Activated CD8-positive, alpha-beta memory T cell treated with anti-CD3 and anti-CD28 coated beads for 36 hours (primary cell): Measurements from ENCODE around the gene SINHCAF. TPM values are rescaled to one million over a fixed set of nuclear protein-coding genes. Genes with fewer than 3 reads are reported as not detected.

Experiments
- CTCF ChIA-PET: fragments of 350-600 bp; sonication (Branson Sonifier 250); formaldehyde crosslinking; loops from one replicate; lab custom pipeline; 2021; ENCODE audit warnings: antibody characterized with exemption; lab: Charles Lee
- POLR2A ChIA-PET: fragments of 350-600 bp; sonication (Branson Sonifier 250); formaldehyde crosslinking; loops from one replicate; lab custom pipeline; 2021; ENCODE audit warnings: antibody characterized with exemption; lab: Charles Lee
- total RNA-seq, 2 experiments: library from RNA; stranded (reverse); gene quantifications; one replicate each; pipeline ENCODE4 v1.2.3, GENCODE V29; 2021

SINHCAF gene
- total RNA-seq, 2 experiments from 2014 or later, result 172 to 181 TPM

DNA sequence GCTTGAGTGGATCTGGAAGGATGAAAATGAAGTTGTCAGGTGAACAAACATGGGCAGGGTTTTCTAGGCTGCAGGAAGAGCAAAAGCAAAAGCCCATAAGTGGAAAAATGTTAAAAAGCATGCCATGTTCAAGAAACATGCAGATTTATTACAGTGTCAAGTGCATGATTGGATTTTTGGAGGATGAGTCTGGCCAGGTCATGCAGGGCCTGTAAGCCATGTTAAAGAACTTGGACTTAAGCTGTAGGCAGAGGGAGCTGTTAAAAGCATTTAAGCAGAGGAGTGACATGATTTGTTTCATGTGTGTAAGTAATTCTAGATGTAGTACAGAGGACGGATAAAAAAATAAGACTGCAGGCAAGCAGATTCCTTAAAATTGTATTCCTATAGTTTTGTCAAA is 16.3 kb upstream of the SINHCAF start:
- ChIA-PET CTCF (no interaction called here), POLR2A (no interaction called here)

DNA sequence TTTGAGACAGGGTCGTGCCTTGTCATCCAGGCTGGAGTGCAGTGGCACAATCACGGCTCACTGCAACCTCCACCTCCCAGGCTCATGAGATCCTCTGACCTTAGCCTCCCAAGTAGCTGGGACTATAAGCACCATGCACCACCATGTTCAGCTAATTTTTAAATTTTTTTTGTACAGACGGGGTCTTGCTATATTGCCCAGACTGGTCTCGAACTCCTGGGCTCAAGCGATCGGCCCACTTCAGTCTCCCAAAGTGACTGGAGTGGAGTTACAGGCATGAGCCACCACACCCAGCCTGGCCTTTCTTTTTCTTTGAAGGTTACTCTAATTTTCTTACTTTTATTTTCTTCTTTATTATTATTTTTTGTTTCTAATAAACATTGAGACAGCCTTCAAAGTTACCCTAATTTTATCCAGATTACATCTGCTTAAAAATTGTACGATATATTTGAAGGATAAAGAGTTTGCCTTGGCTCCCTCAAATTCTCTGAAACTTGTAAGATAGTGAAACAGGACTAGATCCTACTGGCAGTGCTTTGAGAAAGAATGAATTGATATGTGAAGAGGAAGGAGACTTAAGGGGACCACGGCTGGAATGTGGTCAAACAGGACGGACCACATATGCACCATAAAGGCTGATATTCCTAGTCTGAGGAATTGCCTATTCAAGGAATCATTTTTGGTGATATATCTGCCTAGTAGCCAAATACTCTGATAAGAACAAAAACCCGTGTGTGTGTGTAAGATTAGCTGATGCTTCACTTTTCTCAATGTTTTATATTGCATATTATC is 14.1 kb upstream of the SINHCAF start:
- ChIA-PET CTCF (no interaction called here), POLR2A (no interaction called here)

DNA sequence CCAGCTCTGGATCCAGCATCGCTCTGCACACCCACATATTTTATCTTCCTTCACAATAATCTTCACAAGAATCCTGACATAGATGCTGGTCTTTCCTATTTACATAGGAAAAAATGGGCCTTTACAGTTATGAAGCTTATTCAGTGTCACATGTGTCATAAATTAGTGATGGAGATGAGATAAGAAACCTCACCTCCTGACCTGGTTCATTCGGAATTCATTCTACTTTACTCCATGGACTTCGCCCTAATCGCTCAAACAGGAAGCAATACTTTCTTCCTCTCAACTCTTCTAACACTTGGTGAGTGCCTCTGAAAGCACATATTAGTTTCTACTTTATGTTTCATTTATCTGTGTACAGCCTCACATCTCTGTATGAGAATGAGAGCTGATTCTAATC is 12.0 kb upstream of the SINHCAF start:
- CTCF ChIA-PET, result no interaction called here
- POLR2A ChIA-PET, result no interaction called here

DNA sequence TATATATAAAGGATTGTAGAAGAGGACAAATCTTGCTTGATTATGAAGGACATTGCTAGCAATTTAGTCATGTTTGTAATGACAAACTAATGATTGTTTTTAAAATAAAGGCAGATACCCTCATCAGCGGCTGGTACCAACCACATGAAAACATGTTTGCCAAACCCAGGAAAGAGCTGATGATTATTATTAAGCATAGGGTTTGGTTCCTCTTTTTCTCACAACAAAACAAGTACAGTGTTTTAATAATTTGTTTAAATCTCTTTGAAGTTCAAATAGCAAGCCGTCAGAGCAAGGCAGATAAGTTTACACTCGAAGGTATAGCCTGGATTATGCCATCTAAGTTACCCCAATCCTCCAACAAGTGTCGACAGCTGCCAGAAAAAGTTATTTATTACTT is 5.3 kb upstream of the SINHCAF start:
- POLR2A ChIA-PET, result no interaction called here
- CTCF ChIA-PET, result interaction anchor here (0.6 kb wide), 1 partner anchor 687 kb away, joined by 3 read pairs; no protein-coding TSS in a partner anchor

DNA sequence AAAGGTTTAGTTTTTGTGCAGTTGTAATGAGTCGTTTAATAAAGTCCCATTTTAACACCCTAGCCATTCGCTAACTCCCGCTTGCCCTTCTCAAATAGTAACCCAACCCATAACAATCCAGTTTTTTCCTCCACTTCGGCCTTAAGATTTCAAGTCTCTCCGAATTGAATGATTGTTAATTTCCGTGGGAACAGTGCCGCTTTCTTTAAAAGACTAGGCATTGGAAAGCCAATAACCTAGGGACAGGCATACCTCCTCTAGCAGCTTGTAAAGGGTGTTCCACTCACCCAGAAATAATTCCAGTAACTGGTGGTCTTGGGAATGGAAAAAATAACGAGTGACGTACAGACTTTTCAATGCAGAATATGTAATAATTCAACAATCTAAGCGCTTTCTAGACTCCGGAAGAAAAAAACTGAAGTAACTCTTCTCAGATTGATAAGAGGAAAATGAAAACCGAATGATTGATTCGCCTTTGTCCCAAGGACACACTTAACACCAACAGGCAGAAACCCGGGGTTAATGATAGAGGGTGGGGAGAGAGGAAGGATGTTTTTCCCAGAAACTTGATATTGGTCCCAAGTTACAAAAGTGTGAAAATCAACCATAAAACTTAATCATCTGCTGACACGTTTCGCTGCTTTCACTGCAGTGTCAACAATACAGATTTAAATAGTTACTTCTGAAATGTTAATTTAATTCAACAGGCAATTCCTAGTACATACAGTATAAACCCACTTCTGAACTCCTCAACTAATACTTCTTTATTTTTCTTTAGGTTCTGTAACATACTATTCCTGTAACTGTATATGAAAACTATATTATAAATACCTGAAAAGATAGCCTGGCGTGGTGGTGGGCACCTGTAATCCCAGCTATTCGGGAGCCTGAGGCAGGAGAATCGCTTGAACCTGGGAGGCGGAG is 1.0 kb upstream of the SINHCAF start:
- ChIA-PET POLR2A (interaction anchor here (0.7 to 2.4 kb wide), 3 partner anchors 10 to 332 kb away, joined by 4 to 10 read pairs (median 6); partner anchors contain the start of gene ETFBKMT), CTCF (interaction anchor here (0.9 kb wide), 2 partner anchors 17 to 1430 kb away, joined by 3 to 5 read pairs; no protein-coding TSS in a partner anchor)

DNA sequence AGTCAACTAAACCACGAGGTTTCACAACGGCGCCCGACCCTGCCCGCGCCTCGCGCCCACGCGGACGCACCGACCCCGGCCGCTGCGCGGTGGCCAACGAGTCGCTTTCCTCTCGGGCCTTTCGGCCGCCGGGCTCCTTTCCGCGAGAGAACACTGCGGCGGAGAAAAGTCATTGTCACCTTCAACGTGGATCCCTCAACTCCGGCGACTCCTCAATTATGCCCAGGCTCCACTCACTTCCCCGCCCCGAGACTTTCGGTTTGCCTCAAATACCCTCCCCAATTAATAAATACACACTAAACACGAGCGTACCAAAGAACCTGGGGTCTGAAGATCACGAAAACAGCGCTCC is 450 bp downstream of the SINHCAF start:
- POLR2A ChIA-PET, result interaction anchor here (1.4 to 2.4 kb wide), 2 partner anchors 9 to 334 kb away, joined by 4 to 10 read pairs; partner anchors contain the start of gene ETFBKMT
- CTCF ChIA-PET, result no interaction called here

DNA sequence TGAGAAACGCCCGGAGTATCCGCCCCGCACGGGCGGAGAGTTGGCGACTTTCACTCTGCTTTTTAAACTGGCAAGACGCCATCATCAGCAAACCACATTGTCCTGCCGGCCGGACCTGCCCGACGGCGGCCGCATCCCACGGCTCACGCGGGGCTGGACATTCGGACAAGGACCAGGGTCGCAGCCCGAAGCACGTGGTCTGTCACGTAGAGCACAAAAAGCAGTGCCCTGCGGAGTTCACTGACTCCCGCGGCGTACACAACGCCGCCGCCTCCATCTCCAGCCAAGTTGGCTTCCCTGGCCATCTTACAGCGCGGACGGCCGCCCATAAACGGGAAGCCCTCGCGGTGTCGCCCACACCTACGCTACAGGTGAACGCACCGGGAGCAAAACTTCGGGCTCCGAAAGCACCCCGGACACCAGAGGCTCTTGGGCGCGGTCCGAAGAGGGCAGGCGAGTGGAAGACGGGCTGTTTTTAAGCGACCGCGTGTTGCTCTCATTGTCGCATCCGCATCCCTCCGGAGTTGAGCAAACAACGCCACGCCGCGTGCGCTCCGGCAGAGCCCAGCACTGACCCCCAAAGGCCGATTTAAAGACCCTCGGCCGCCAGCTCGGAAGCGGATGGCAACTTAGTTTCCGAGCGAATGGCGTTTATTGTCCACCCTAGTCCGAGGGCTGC is 966 bp downstream of the SINHCAF start:
- ChIA-PET POLR2A (interaction anchor here (2.4 kb wide), 1 partner anchor 8 kb away, joined by 10 read pairs; no protein-coding TSS in a partner anchor), CTCF (no interaction called here)

DNA sequence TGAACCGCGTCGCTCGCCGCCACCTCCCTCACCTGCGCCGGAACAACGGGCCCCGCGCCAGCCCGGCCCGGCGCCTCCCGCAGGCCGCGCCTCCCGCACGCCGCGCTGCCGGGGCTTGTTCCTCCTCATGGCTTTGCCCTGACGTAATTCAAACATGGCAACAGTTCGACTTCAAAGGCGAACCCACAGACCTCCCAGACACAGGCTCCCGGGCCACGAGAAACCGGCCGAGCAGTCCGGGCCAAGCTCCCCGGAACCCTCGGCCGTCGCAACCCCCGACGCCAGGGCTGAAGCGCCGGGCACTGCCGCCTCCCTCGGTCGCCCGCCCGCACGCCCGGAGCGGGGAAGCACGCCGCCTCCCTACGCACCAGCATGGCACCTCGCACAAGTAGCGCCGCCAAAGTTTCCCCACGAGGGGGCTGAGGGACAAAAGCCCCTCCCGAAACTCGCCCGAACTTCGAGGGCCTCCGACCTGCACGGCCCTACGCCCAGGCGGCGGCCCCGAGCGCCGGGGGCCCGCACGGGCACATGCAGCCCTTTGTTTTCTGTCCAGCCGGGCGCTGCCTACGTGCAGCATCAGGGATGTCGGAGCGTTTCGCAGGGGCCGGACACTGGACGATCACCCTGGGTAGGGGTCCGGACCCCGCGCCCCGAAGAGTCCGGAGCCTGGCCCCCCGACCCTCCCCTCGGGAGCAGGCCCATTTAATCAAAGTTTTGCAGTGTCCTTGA is 1.7 kb downstream of the SINHCAF start:
- ChIA-PET CTCF (no interaction called here), POLR2A (interaction anchor here (2.4 kb wide), 1 partner anchor 7 kb away, joined by 10 read pairs; no protein-coding TSS in a partner anchor)

DNA sequence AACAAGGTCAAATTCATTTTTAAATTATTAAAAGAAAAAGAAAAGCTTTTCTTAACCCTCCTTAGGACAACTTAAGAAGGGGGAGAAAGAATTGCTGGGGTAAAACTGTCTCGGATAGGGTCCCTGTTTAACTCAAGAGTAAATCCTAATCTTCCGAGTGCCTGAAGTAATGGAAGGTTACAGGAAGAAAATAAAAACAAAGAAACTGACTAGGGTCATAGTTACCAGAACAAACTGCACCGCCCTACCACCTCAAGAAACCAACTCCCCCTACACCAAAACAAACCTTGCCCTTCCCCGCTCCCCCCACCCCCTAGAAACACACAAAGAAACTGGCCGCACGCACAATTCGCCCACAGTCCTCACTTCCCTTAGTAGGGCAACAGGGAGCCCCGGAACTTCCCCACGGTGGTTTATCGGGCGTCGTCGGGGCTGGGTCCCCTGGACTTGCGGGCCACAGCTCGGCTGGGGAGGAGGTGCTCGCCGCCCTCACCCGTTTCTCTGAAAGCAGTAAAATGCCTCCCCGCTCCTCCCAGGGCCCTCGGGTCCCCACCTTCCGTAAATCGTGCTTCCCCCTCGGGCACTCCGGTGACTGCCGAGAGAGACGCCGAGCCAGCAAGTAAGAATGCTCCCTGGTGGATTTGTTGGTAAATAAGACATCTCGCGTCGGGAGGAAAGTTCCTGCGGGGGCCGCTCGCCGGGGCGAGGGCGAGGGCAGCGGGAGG is 2.4 kb downstream of the SINHCAF start:
- CTCF ChIA-PET, result no interaction called here
- POLR2A ChIA-PET, result interaction anchor here (0.9 kb wide), 1 partner anchor 9 kb away, joined by 3 read pairs; no protein-coding TSS in a partner anchor

DNA sequence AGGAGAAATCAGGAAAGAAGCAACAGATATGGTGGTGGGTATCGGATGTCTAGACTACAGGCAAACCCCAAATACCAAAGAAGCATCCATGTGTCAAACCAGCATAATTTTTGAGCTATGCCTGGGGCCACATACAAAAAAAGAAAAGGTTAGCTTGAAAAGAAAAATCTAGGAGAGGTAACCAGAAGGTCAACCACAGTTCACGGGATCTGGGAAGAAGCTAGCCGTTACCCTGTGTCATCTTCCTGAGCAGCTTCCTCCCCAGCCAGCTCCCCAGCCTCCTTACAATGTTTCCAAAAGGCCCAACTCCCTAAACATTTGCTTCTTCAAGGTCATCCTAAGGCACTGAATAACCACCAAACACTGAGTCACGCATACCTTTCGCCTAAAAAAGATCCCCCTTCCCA is 3.1 kb downstream of the SINHCAF start:
- ChIA-PET CTCF (no interaction called here), POLR2A (interaction anchor here (0.9 kb wide), 1 partner anchor 8 kb away, joined by 3 read pairs; no protein-coding TSS in a partner anchor)

DNA sequence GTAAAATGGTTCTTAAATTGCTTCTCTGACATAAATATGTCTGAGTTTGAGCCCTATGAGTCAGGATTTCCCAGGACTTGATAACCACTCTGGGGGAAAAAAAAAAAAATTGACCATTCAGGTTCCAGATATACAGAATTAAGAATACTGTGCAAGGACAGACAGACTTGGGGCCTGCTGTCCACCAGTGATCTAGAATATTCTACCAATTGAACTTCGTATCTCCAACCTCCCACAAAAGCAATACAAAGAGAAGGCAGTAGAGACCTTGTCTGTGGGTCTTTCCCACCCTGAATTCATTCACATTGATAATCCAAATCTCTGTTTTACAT is 4.1 kb downstream of the SINHCAF start:
- POLR2A ChIA-PET, result no interaction called here
- CTCF ChIA-PET, result no interaction called here

DNA sequence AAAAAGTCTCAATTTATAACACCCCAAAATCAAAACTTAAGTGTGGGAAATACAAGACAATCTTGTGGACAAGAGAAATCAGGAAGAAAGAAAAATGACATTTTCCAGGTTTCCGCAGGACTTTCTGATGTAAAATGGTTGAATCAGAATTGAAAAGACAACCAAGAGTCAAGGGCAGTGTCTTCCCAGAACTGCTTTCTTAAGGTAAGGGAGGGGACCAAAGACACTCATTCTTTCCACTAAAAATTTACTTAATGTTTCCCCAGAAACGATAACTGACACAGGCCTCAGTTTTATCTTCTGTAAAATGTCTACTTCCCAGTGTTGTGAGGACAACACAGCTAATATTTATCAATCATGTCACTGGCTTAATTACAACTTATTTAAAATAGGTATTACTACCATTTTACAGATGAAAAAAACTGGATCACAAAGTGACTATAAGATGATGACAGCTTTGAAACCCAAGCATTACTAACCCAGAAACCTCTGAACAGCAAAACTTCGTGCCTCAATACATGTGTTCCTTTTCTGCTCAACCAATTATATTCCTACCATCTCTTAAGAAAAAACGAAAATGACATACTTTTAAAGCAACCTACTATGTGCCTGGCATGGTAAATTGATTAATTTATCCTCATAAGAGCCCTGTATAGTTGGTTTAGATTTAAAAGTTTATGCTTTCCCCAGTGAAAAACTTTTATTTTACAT is 4.6 kb downstream of the SINHCAF start:
- CTCF ChIA-PET, result no interaction called here
- POLR2A ChIA-PET, result no interaction called here

DNA sequence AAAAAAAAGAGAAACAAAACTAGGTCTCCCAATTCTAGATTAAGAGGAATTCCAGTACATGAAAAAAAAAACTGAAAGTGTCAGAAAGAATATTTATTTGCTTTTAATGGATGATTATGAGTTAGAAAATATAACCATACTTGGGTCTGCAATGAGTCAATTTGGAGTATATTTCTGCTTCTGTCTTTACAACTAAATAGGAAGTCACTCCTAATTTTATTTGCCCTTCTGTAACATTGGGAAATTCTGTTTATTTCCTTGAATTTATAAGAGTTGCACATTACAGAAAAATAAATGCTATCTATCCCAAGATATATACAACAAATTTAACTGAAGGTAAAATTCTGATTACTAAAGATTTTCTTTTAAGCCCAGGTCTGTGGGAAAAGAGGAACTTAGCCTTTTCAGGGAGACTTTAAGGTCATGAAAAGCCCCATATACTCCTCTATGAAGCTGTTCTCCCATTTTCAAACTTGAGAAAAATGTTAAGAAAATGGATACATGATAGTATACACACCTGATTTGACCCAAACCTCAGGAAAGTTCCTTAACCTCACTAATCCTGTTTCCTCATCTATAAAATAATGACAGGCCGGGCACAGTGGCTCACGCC is 7.2 kb downstream of the SINHCAF start:
- ChIA-PET POLR2A (no interaction called here), CTCF (interaction anchor here (1.4 kb wide), 1 partner anchor 47 kb away, joined by 4 read pairs; no protein-coding TSS in a partner anchor)

DNA sequence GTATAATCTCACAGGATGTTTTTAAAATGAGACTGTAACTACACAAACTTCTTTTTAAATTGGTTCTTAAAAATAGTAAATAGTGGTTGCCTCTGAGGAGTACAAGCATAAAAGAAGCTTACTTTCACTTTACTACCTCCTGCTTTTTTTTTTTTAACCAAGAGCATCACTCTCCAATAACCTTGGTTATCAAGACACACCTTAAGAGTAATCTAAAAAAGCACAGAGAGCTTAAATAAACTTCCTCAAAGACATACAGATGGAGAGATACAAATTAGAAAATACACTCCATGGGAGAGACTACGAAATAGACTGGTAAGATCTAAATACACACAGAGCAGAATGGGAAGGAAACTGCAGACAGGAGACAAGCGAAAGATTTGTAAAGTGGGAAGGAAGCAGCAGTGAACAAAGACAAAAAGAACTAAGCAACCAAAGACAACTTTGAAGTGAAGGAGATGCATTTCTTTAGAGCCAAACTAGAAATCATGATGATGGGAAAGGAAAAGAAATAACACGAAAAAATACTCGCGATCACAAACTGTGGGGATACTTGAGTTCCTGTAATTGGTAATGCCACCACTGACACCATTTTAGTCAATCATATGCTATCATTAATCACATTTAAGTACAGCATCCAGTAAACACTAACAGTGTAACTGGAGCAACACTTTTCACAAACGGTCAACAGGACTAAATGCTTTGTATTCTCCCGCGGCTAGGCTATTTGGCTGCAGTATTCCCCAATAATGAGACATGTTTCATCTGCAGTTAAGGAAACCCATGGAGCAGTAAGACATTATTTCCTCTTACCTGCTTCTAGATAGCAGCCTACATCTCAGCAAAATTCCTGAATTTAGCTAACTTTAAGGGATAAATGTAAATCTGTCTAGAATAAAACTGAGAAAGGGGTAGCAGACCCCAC is 8.2 kb downstream of the SINHCAF start:
- ChIA-PET CTCF (interaction anchor here (0.7 kb wide), 1 partner anchor 306 kb away, joined by 3 read pairs; no protein-coding TSS in a partner anchor), POLR2A (interaction anchor here (0.6 to 1.8 kb wide), 2 partner anchors 8 to 9 kb away, joined by 5 to 10 read pairs; partner anchors contain the start of gene SINHCAF)

DNA sequence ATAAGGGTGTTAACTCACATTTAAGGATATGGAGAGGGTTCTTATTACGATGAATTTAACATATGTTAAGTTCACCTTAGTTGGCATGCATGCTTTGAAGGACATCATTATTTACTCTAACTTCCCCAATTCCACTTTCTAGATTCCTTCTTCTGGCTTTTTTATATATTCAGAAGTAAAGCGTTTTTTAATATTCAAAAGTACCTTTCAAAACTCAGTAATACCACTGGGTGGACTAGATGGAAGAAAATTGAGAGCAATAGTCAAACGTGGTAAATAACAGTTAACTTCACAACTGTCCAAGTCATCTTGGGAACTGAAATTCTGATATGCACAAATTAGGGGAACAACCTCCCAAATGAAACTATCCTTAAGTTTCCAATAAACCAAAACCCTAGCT is 9.1 kb downstream of the SINHCAF start:
- ChIA-PET CTCF (no interaction called here), POLR2A (interaction anchor here (0.6 to 1.8 kb wide), 3 partner anchors 8 to 325 kb away, joined by 3 to 10 read pairs (median 5); partner anchors contain the start of gene SINHCAF)
